ENCODE data around the gene CACNA1D. TPM values are rescaled to one million over a fixed set of nuclear protein-coding genes. Genes with fewer than 3 reads are reported as not detected.

CACNA1D gene
- total RNA-seq, 2 experiments from 2014 or later, result not detected

- peaks cover 2% of the 10 kb centered on the region for H3K27me3 Mint-ChIP-seq
- H3K36me3 Mint-ChIP-seq (ENCODE audit: low read depth), result no peaks in the 10 kb centered on the region
- no peak for TF ChIP-seq CTCF (IDR thresholded peaks at IDR 0.05)
- no peaks in the 10 kb centered on the region for H3K9me3 Mint-ChIP-seq
- ATAC-seq, result no peak
- POLR2A ChIA-PET, result no interaction called here
- CTCF ChIA-PET, result no interaction called here
- intact Hi-C loops (cut with micrococcal nuclease), result no loop called here
- no peaks in the 10 kb centered on the region for H3K4me1 Mint-ChIP-seq (ENCODE audit: low read depth)
- H3K27ac Mint-ChIP-seq, result no peak overlapping the region
- H3K4me3 Mint-ChIP-seq, result no peak overlapping the region
- no peak for DNase-seq
Observed at GRCh38 chr3:53802256-53802880, 308.0 kb downstream of the CACNA1D start.

GRCh38 chr3:53803124-53803815, 308.9 kb downstream of the CACNA1D start:
- POLR2A ChIA-PET, result no interaction called here
- no peak for DNase-seq
- Mint-ChIP-seq H3K27ac (no peak overlapping the region), H3K4me3 (no peak overlapping the region), H3K27me3 (peaks cover 4% of the 10 kb centered on the region), H3K4me1 (ENCODE audit: low read depth) (no peaks in the 10 kb centered on the region), H3K36me3 (ENCODE audit: low read depth) (no peaks in the 10 kb centered on the region), H3K9me3 (no peaks in the 10 kb centered on the region)
- TF ChIP-seq CTCF (IDR thresholded peaks at IDR 0.05), result no peak
- CTCF ChIA-PET, result no interaction called here
- intact Hi-C loops (cut with micrococcal nuclease), result no loop called here
- no peak for ATAC-seq

GRCh38 chr3:53803816-53804695, 309.6 kb downstream of the CACNA1D start:
- Mint-ChIP-seq H3K27ac (no peak overlapping the region), H3K36me3 (ENCODE audit: low read depth) (no peaks in the 10 kb centered on the region), H3K9me3 (no peaks in the 10 kb centered on the region), H3K4me3 (no peak overlapping the region), H3K27me3 (peaks cover 4% of the 10 kb centered on the region), H3K4me1 (ENCODE audit: low read depth) (no peaks in the 10 kb centered on the region)
- DNase-seq, result no peak
- intact Hi-C loops (cut with micrococcal nuclease), result no loop called here
- ChIA-PET CTCF (no interaction called here), POLR2A (no interaction called here)
- no peak for TF ChIP-seq CTCF (IDR thresholded peaks at IDR 0.05)
- ATAC-seq, result no peak

GRCh38 chr3:53804697-53805462, 310.5 kb downstream of the CACNA1D start:
- Mint-ChIP-seq H3K4me3 (no peak overlapping the region), H3K27me3 (peaks cover 3% of the 10 kb centered on the region), H3K36me3 (ENCODE audit: low read depth) (no peaks in the 10 kb centered on the region), H3K9me3 (no peaks in the 10 kb centered on the region), H3K27ac (no peak overlapping the region), H3K4me1 (ENCODE audit: low read depth) (no peaks in the 10 kb centered on the region)
- no peak for TF ChIP-seq CTCF (IDR thresholded peaks at IDR 0.05)
- CTCF ChIA-PET, result no interaction called here
- ATAC-seq, result no peak
- DNase-seq, result no peak
- POLR2A ChIA-PET, result no interaction called here
- intact Hi-C loops (cut with micrococcal nuclease), result no loop called here

All from activated CD8-positive, alpha-beta T cell treated with anti-CD3 and anti-CD28 coated beads for 36 hours (primary cell).